Measurements from ENCODE around the gene ZNF281. TPM values are rescaled to one million over a fixed set of nuclear protein-coding genes. Genes with fewer than 3 reads are reported as not detected.

Gene ZNF281
- total RNA-seq, 4 donors from 2014 or later = 12.1 to 13.4 (median 13.2) TPM

DNA sequence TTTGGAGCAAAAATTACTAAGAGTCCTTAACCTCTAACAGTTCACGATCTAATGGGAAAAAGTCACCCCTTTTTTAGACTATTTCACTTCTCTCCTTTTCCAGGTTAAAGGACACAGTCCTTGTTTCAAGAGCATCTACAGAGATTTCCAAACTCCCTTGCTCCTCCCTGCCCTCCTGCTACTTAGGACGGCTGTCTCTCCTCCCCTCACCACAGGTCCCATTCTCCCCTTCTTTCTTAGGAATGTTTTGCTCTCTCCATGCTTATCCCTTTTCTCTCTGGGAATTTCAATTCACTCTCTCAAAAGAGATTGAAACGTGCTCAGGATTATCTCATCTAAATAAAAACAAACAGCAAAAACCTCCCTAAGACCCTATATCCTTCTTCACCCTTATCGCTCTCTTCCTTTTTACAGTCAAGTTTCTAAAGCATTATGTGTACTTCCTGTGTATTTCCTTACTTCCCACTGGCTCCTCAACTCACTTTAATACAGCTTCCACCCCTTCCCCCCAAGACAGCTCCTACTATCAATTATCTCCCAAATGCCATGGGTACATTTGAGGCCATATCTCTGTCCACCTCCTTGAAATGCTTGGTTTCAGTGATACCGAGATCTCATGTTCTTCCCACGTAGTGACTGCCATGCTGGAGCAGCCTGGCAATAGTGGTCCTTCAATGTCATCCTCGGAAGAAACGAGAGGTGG is 43.2 kb upstream of the ZNF281 start:
- Histone ChIP-seq H3K4me3 (no peak overlapping the region), H3K4me1 (no peaks in the 10 kb centered on the region), H3K27me3 (no peaks in the 10 kb centered on the region), H3K9me3 (no peaks in the 10 kb centered on the region), H3K36me3 (no peaks in the 10 kb centered on the region), H3K27ac (no peak overlapping the region)
- TF ChIP-seq, protein P1, sequence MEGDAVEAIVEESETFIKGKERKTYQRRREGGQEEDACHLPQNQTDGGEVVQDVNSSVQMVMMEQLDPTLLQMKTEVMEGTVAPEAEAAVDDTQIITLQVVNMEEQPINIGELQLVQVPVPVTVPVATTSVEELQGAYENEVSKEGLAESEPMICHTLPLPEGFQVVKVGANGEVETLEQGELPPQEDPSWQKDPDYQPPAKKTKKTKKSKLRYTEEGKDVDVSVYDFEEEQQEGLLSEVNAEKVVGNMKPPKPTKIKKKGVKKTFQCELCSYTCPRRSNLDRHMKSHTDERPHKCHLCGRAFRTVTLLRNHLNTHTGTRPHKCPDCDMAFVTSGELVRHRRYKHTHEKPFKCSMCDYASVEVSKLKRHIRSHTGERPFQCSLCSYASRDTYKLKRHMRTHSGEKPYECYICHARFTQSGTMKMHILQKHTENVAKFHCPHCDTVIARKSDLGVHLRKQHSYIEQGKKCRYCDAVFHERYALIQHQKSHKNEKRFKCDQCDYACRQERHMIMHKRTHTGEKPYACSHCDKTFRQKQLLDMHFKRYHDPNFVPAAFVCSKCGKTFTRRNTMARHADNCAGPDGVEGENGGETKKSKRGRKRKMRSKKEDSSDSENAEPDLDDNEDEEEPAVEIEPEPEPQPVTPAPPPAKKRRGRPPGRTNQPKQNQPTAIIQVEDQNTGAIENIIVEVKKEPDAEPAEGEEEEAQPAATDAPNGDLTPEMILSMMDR (IDR thresholded peaks at IDR 0.05) = no peak
- TF ChIP-seq EP300 (IDR thresholded peaks at IDR 0.05) = no peak
- TF ChIP-seq POLR2AphosphoS5 (IDR thresholded peaks at IDR 0.05) = no peak
- no peak for TF ChIP-seq POLR2A (IDR thresholded peaks at IDR 0.05)
- no peak for ATAC-seq
- 68 to 72% methylated on average over 4 to 7 of the region's 8 CpGs for WGBS, 2 donors (ENCODE audit: low coverage in 1 of 2)

DNA sequence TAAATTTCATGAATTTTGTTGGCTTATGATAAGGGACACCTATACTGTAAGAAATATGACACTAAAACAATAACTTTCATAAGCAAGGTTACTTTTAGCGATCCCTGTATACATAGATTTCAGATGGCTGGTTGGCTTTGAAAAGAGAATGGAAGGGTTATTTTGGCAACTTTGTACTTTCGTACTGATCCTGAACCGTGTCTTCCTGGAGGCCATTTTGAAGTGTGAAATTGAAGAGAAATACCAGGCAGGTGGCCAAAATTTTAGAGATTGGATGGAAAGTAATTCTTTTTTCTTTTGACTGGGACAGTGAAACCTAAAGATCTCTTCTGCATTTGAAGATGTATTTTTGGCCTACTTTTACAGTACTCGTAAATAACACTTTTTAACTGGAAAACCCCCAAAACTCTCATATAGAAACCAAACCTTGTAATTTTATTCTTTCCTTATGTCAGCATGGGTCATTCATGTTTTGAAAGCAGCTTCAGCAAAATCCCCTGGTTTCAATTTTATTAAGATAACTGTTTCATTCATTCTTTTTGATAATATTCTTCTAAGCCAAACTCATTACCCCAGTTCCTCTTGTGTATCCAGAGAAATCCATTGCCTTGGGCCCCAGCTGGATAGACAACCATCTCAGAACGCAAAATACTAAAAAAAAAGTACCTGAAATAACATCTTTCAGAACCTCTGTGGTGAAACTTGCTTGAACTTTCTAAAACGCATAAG is 38.4 kb upstream of the ZNF281 start:
- Histone ChIP-seq H3K27me3 (no peaks in the 10 kb centered on the region), H3K27ac (no peak overlapping the region), H3K36me3 (no peaks in the 10 kb centered on the region), H3K4me3 (no peak overlapping the region), H3K9me3 (no peaks in the 10 kb centered on the region), H3K4me1 (no peaks in the 10 kb centered on the region)
- no peak for ATAC-seq
- TF ChIP-seq POLR2AphosphoS5 (IDR thresholded peaks at IDR 0.05) = no peak
- no peak for TF ChIP-seq EP300 (IDR thresholded peaks at IDR 0.05)
- WGBS, 2 donors (ENCODE audit: low coverage in 1 of 2) = 88 to 90% methylated on average over 6 of the region's 6 CpGs

DNA sequence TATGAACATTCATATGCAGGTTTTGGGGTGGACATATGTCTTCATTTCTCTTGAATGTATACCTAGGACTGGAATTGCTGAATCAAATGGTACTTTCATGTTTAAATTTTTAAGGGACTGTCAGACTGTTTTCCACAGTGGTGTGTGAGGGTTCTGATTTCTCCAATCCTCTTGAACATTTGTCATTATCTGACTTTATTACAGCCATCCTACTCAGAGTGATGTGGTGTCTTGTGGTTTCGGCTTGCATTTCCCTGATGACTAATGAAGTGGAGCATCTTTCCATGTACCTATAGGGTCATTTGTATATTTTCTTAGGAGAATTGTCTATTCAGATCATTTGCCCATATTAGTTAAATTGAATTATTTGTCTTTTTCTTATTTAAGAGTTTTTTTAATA is 35.4 kb upstream of the ZNF281 start:
- H3K36me3 ChIP-seq = no peaks in the 10 kb centered on the region
- no peak for TF ChIP-seq POLR2AphosphoS5 (IDR thresholded peaks at IDR 0.05)
- TF ChIP-seq, protein P1 (IDR thresholded peaks at IDR 0.05) = no peak
- TF ChIP-seq EP300 (IDR thresholded peaks at IDR 0.05) = no peak
- TF ChIP-seq POLR2A (IDR thresholded peaks at IDR 0.05) = no peak
- 82 to 91% methylated on average over 1 of the region's 1 CpG for WGBS, 2 donors (ENCODE audit: low coverage in 1 of 2)
- H3K27ac ChIP-seq = no peak overlapping the region
- no peak for ATAC-seq
- no peaks in the 10 kb centered on the region for H3K27me3 ChIP-seq
- no peaks in the 10 kb centered on the region for H3K9me3 ChIP-seq
- no peaks in the 10 kb centered on the region for H3K4me1 ChIP-seq
- no peak overlapping the region for H3K4me3 ChIP-seq

DNA sequence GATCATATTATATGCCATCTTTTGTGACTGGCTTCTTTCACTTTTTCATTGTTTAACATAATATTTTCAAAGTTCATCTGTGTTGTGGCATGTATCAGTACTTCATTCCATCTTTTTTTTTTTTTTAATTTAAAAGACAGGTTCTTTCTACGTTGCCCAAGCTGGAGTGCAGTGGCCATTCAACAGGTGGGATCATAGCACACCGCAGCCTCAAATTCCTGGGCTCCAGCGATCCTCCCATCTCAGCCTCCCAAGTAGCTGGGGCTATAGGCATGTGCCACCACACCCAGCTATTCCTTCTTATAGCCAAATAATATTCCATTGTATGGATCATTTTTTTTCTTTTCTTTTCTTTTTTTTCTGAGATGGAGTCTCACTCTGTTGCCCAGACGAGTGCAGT is 34.6 kb upstream of the ZNF281 start:
- Histone ChIP-seq H3K4me3 (no peak overlapping the region), H3K27me3 (no peaks in the 10 kb centered on the region), H3K9me3 (no peaks in the 10 kb centered on the region), H3K27ac (no peak overlapping the region), H3K36me3 (no peaks in the 10 kb centered on the region), H3K4me1 (no peaks in the 10 kb centered on the region)
- ATAC-seq = no peak
- no peak for TF ChIP-seq EP300 (IDR thresholded peaks at IDR 0.05)
- TF ChIP-seq POLR2AphosphoS5 (IDR thresholded peaks at IDR 0.05) = no peak
- TF ChIP-seq, protein P1 (IDR thresholded peaks at IDR 0.05) = no peak
- TF ChIP-seq POLR2A (IDR thresholded peaks at IDR 0.05) = no peak
- 86 to 96% methylated on average over 3 to 4 of the region's 4 CpGs for WGBS, 2 donors (ENCODE audit: low coverage in 1 of 2)

DNA sequence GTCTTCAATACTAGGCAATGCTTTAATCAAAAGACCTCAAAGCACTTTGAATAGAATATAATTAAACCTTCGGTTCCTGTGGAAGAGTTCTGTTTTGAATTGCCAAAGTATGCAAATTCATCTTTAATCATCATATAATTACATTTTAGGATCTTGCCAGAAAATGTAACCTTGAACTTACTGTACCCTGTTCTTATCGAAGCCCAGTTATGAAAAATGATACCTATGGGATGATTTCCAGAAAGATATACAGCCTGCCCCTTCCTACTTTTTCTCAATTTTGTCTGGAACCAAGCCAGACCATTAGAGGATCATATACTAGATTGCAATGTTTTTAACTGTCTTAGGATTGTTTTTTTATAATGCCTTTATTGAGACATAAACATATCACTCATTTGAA is 34.0 kb upstream of the ZNF281 start:
- Histone ChIP-seq H3K4me3 (no peak overlapping the region), H3K4me1 (no peaks in the 10 kb centered on the region), H3K27ac (no peak overlapping the region), H3K27me3 (no peaks in the 10 kb centered on the region), H3K36me3 (no peaks in the 10 kb centered on the region), H3K9me3 (no peaks in the 10 kb centered on the region)
- TF ChIP-seq POLR2A (IDR thresholded peaks at IDR 0.05) = no peak
- no peak for TF ChIP-seq EP300 (IDR thresholded peaks at IDR 0.05)
- TF ChIP-seq POLR2AphosphoS5 (IDR thresholded peaks at IDR 0.05) = no peak
- TF ChIP-seq, protein P1 (IDR thresholded peaks at IDR 0.05) = no peak
- no peak for ATAC-seq
- WGBS, 2 donors (ENCODE audit: low coverage in 1 of 2) = 39 to 47% methylated on average over 2 of the region's 2 CpGs

Data from gastroesophageal sphincter (tissue), 4 donors.